Lower leg skin (tissue), 4 donors: ENCODE data around the gene TBPL2. TPM values are rescaled to one million over a fixed set of nuclear protein-coding genes. Genes with fewer than 3 reads are reported as not detected.
"Not testable (repeated sequence)": the region's sequence is repeated elsewhere in the genome, so short reads cannot be mapped to it uniquely, and the experiment has no call there.

Experiments
- DNase-seq, 2 donors: peaks; one replicate each; pipeline ENCODE4 v3.0.0-alpha.2; 2019; ENCODE audit warnings: low spot score in 2 of 2
- H3K4me3 ChIP-seq: fragments of 200-600 bp; sonication (generic); 2 replicates; pipeline ENCODE4 v1.5.1; 2017; ENCODE audit warnings: mild to moderate bottlenecking, low read depth; ENCODE audit not compliant: poor library complexity, severe bottlenecking
- POLR2A ChIP-seq, 2 donors: fragments of 450-650 bp; IDR thresholded peaks; one replicate each; pipeline ENCODE4 v1.6.1; 2016 to 2017; ENCODE audit warnings: antibody characterized with exemption in 2 of 2, mild to moderate bottlenecking in 1 of 2, moderate library complexity in 1 of 2
- WGBS, 2 donors: methylation state at CpG; one replicate each; pipeline ENCODE4 v1.1.5; 2018; 5-methylcytosine and 5-hydroxymethylcytosine counted together
- intact Hi-C: fragments of 100-400 bp; cut with DNase I; formaldehyde crosslinking; loops from one replicate; pipeline ENCODE4 v1.15.0; 2023; ENCODE audit warnings: low total_unique reads
- total RNA-seq, 4 donors: library from RNA; depleted of rRNA; stranded (reverse); fragments of >200 nt; gene quantifications; one replicate each; pipeline ENCODE4 v1.1.0, GENCODE V29; 2016
- TF ChIP-seq, protein P1 (sequence below), 3 donors: fragments of 450-650 bp; IDR thresholded peaks; one replicate each; pipeline ENCODE4 v1.5.1; 2016; ENCODE audit warnings: antibody characterized with exemption in 3 of 3, mild to moderate bottlenecking in 3 of 3, moderate library complexity in 2 of 3

The TBPL2 gene
- not detected for total RNA-seq

DNA sequence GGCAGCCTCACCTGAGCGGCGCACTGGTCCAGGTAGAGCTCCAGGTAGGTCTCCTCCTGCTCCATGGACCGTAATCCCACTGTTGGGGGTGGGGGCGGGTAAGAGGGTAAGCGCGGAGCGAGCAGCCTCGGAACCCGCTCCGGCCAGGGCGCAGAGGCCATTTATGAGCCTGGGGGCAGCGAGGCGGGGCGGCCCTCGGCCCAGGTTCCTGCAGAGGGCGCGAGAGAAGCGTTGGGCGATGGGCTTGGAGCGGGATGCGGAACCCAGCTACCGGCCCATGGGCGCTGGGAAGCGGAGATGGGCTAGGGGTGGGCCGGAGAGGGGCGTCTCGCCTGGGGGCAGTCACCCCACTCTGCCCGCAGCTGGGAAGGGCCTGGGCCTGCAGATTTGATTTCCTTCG, at the start of gene TBPL2:
Gene TBPL2 (minus strand): TSS at position 232 of the 400 bp plus-strand sequence. CDS start 167 bp downstream, at position 65.
- no peak for TF ChIP-seq POLR2A (IDR thresholded peaks at IDR 0.05)
- TF ChIP-seq, protein P1, sequence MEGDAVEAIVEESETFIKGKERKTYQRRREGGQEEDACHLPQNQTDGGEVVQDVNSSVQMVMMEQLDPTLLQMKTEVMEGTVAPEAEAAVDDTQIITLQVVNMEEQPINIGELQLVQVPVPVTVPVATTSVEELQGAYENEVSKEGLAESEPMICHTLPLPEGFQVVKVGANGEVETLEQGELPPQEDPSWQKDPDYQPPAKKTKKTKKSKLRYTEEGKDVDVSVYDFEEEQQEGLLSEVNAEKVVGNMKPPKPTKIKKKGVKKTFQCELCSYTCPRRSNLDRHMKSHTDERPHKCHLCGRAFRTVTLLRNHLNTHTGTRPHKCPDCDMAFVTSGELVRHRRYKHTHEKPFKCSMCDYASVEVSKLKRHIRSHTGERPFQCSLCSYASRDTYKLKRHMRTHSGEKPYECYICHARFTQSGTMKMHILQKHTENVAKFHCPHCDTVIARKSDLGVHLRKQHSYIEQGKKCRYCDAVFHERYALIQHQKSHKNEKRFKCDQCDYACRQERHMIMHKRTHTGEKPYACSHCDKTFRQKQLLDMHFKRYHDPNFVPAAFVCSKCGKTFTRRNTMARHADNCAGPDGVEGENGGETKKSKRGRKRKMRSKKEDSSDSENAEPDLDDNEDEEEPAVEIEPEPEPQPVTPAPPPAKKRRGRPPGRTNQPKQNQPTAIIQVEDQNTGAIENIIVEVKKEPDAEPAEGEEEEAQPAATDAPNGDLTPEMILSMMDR (IDR thresholded peaks at IDR 0.05), result no peak
- DNase-seq, result no peak
- intact Hi-C loops, result no loop called here
- H3K4me3 ChIP-seq, result no peak within 1 kb of the TSS
- 46 to 67% methylated on average over 26 to 29 of the region's 29 CpGs for WGBS, 2 donors

DNA sequence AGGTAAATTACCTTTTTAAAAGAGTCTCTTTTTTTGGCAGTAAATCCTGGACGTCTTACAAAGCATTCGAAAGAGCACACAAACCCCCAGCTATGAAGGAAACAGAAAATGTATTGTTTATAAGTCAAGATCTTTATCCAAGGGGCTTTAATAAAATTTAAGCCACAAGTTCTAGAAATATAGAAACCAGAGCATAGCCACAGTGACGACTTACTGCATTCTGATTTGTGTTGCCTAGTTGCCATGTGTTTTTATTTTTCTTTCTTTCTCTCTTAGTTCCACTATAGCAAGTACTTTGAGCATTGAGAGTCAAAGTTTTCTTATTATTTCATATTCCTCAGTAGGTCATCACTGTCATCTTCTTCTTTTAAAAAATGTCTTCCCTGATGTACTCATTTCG, 47.8 kb upstream of the TBPL2 start:
- 29 to 37% methylated on average over 4 of the region's 4 CpGs for WGBS, 2 donors
- H3K4me3 ChIP-seq, result no peak overlapping the region
- intact Hi-C loops, result no loop called here
- TF ChIP-seq, protein P1 (IDR thresholded peaks at IDR 0.05), result no peak
- TF ChIP-seq POLR2A (IDR thresholded peaks at IDR 0.05), result no peak
- no peak for DNase-seq

GRCh38 chr14:55482936-55483605, 42.7 kb upstream of the TBPL2 start:
- TF ChIP-seq, protein P1 (IDR thresholded peaks at IDR 0.05), result no peak
- no peak for TF ChIP-seq POLR2A (IDR thresholded peaks at IDR 0.05)
- intact Hi-C loops, result no loop called here
- H3K4me3 ChIP-seq, result no peak overlapping the region
- WGBS, 2 donors, result 68 to 78% methylated on average over 4 of the region's 4 CpGs
- DNase-seq, result no peak

DNA sequence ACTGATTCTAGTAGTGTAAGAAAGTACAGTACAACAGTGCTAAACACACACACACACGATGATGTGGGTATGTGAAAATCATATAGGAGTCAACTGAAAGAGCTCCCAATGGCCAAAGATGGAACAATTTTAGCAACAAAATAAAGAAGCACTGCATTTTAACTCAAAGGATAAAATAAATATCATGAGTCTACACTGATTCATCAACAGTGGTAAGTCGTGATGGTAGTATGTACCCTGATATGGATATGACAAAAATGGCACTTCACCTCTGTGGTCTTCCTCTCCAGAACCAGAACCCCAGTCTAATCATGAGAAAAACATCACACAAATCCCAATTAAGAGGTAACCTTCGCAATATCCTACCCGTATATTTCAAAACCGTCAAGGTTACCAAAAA, 41.4 kb upstream of the TBPL2 start:
- no peak for DNase-seq
- TF ChIP-seq POLR2A (IDR thresholded peaks at IDR 0.05), result no peak
- TF ChIP-seq, protein P1 (IDR thresholded peaks at IDR 0.05), result no peak
- intact Hi-C loops, result no loop called here
- 87 to 88% methylated on average over 5 of the region's 5 CpGs for WGBS, 2 donors
- no peak overlapping the region for H3K4me3 ChIP-seq

DNA sequence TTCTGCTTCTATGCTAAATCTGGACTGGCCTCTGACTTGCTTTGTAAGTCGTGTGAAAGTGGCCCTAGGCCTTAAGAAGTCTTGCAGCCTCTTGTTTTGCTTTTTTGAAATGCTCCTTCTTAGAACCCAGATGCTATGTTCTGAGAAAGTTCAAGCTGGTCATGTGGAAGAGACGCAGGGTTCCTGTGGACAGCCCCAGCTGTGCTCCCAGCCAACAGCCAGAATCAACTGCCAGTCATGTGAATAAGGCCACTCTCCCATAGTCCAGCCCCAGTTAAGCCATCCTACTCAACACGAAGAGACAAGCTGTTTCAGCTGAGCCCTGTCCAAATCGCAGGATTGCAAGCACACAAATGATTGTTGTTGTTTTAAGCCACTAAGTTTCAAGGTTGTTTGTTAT, 37.3 kb upstream of the TBPL2 start:
- H3K4me3 ChIP-seq, result no peak overlapping the region
- DNase-seq, result no peak
- 70 to 71% methylated on average over 4 of the region's 4 CpGs for WGBS, 2 donors
- intact Hi-C loops, result no loop called here
- TF ChIP-seq POLR2A (IDR thresholded peaks at IDR 0.05), result no peak
- TF ChIP-seq, protein P1 (IDR thresholded peaks at IDR 0.05), result no peak

- intact Hi-C loops, H3K4me3 ChIP-seq, DNase-seq: not testable (repeated sequence)
- WGBS, 2 donors, result 94 to 98% methylated on average over 3 of the region's 3 CpGs
These were observed 36.0 kb upstream of the TBPL2 start for GRCh38 chr14:55476448-55476847.
